NCI-H748 treated with DMSO at 0.1 percent for 48 hours (cell line): ENCODE measurements around the gene GALNT17.

Experiments used
- DNase-seq: peaks from one replicate; lab custom pipeline; 2025; lab: John Stamatoyannopoulos, UW

The GALNT17 gene

GRCh38 chr7:71285571-71286145 lies 153.7 kb downstream of the GALNT17 start:
- no peak for DNase-seq

GRCh38 chr7:71286336-71286735 lies 154.4 kb downstream of the GALNT17 start:
- DNase-seq, result no peak

GRCh38 chr7:71286924-71287323 lies 155.0 kb downstream of the GALNT17 start:
- DNase-seq, result no peak

GRCh38 chr7:71290452-71290851 lies 158.5 kb downstream of the GALNT17 start:
- DNase-seq, result no peak

- no peak for DNase-seq
Observed at GRCh38 chr7:71298378-71298777, 166.4 kb downstream of the GALNT17 start.

- DNase-seq, result no peak
Observed at GRCh38 chr7:71300086-71300485, 168.1 kb downstream of the GALNT17 start.

- DNase-seq, result no peak
Observed at GRCh38 chr7:71300603-71301002, 168.7 kb downstream of the GALNT17 start.

- DNase-seq, result no peak
Observed at GRCh38 chr7:71301167-71301566, 169.2 kb downstream of the GALNT17 start.

- no peak for DNase-seq
Observed at GRCh38 chr7:71303566-71303965, 171.6 kb downstream of the GALNT17 start.

- no peak for DNase-seq
Observed at GRCh38 chr7:71308096-71308495, 176.2 kb downstream of the GALNT17 start.

- no peak for DNase-seq
Observed at GRCh38 chr7:71311576-71311975, 179.6 kb downstream of the GALNT17 start.

GRCh38 chr7:71312755-71313490 lies 181.0 kb downstream of the GALNT17 start:
- no peak for DNase-seq

GRCh38 chr7:71313553-71313952 lies 181.6 kb downstream of the GALNT17 start:
- DNase-seq, result no peak

- no peak for DNase-seq
Observed at GRCh38 chr7:71320916-71321315, 189.0 kb downstream of the GALNT17 start.

- DNase-seq, result no peak
Observed at GRCh38 chr7:71322201-71322600, 190.3 kb downstream of the GALNT17 start.

GRCh38 chr7:71323726-71324125 lies 191.8 kb downstream of the GALNT17 start:
- no peak for DNase-seq

GRCh38 chr7:71325151-71325550 lies 193.2 kb downstream of the GALNT17 start:
- no peak for DNase-seq

- no peak for DNase-seq
Observed at GRCh38 chr7:71326595-71326994, 194.7 kb downstream of the GALNT17 start.

- DNase-seq, result no peak
Observed at GRCh38 chr7:71327946-71328345, 196.0 kb downstream of the GALNT17 start.

- no peak for DNase-seq
Observed at GRCh38 chr7:71329030-71329660, 197.2 kb downstream of the GALNT17 start.

- no peak for DNase-seq
Observed at GRCh38 chr7:71332207-71332606, 200.3 kb downstream of the GALNT17 start.

- no peak for DNase-seq
Observed at GRCh38 chr7:71334541-71334940, 202.6 kb downstream of the GALNT17 start.

- no peak for DNase-seq
Observed at GRCh38 chr7:71338866-71339265, 206.9 kb downstream of the GALNT17 start.
